Measurements from ENCODE around the gene MFGE8. TPM values are rescaled to one million over a fixed set of nuclear protein-coding genes. Genes with fewer than 3 reads are reported as not detected.

The MFGE8 gene
- polyA plus RNA-seq, 1 of the 3 experiments (the other 2 are of a cell fraction) = 247 TPM

- Histone ChIP-seq H4K20me1 (ENCODE audit: insufficient read depth) (no peaks in the 10 kb centered on the region), H3K4me2 (no peak overlapping the region), H3K9ac (no peak overlapping the region), H2AFZ (ENCODE audit: low read depth) (no peak overlapping the region), H3K9me3 (no peaks in the 10 kb centered on the region), H3K36me3 (replicated peaks in 1 of 2; ENCODE audit: control insufficient read depth in 1 of 2, insufficient read depth in 2 of 2, low read length in 1 of 2) (peaks cover 3 to 17% of the 10 kb centered on the region in 2 experiments), H3K79me2 (ENCODE audit: insufficient read depth) (no peaks in the 10 kb centered on the region), H3F3A (replicated peaks; ENCODE audit: insufficient read depth) (no peaks in the 10 kb centered on the region), H3K9me2 (no peaks in the 10 kb centered on the region), H3K27ac (ENCODE audit: low read depth in 2 of 2, low read length in 1 of 2) (no peak overlapping the region), H3K4me1 (ENCODE audit: control insufficient read depth in 1 of 2, insufficient read depth in 2 of 2, low read depth in 1 of 2, low read length in 1 of 2) (peaks cover 5 to 10% of the 10 kb centered on the region in 2 experiments; a peak in 2 of 4 replicates), H3K27me3 (ENCODE audit: insufficient read depth) (no peaks in the 10 kb centered on the region), H3K4me3 (ENCODE audit: low read depth in 2 of 2, low read length in 1 of 2) (no peak overlapping the region)
- TF ChIP-seq IRF3 (IDR thresholded peaks at IDR 0.05; ENCODE audit: low read depth, low read length) = no peak
- TF ChIP-seq RAD21 (IDR thresholded peaks at IDR 0.05; ENCODE audit: low read length) = no peak
- TF ChIP-seq NFIC (IDR thresholded peaks at IDR 0.05; ENCODE audit: borderline replicate concordance) = no peak
- TF ChIP-seq USF1 (IDR thresholded peaks at IDR 0.05; ENCODE audit: borderline replicate concordance, low read depth) = no peak
- no peak for TF ChIP-seq POLR2AphosphoS5 (IDR thresholded peaks at IDR 0.05; ENCODE audit: low read depth, low read length)
- CTCF ChIA-PET = interaction anchor here (1.0 to 4.5 kb wide), 5 partner anchors 9 to 269 kb away, joined by 3 to 29 read pairs (median 6); no protein-coding TSS in a partner anchor
- 90% methylated on average over 13 of the region's 15 CpGs for WGBS (ENCODE audit: low lambda C conversion rate)
- DNase-seq = no peak
- POLR2A ChIA-PET = no interaction called here
These were observed 11.5 kb downstream of the MFGE8 start for GRCh38 chr15:88901508-88902220.

GRCh38 chr15:88900982-88901418, 12.2 kb downstream of the MFGE8 start:
- Histone ChIP-seq H2AFZ (ENCODE audit: low read depth) (no peak overlapping the region), H3K36me3 (replicated peaks in 1 of 2; ENCODE audit: control insufficient read depth in 1 of 2, insufficient read depth in 2 of 2, low read length in 1 of 2) (peaks cover 3 to 13% of the 10 kb centered on the region in 2 experiments), H3K27ac (ENCODE audit: low read depth in 2 of 2, low read length in 1 of 2) (peak overlapping the region in 1 of 2 experiments; percentile 43; a peak in 2 of 4 replicates), H3K4me1 (ENCODE audit: control insufficient read depth in 1 of 2, insufficient read depth in 2 of 2, low read depth in 1 of 2, low read length in 1 of 2) (peaks cover 5 to 11% of the 10 kb centered on the region in 2 experiments; a peak in 2 of 4 replicates), H3K9me2 (no peaks in the 10 kb centered on the region), H3K79me2 (ENCODE audit: insufficient read depth) (no peaks in the 10 kb centered on the region), H3K4me2 (no peak overlapping the region), H3F3A (replicated peaks; ENCODE audit: insufficient read depth) (no peaks in the 10 kb centered on the region), H3K9me3 (no peaks in the 10 kb centered on the region), H3K27me3 (ENCODE audit: insufficient read depth) (no peaks in the 10 kb centered on the region), H3K9ac (no peak overlapping the region), H4K20me1 (ENCODE audit: insufficient read depth) (no peaks in the 10 kb centered on the region), H3K4me3 (ENCODE audit: low read depth in 2 of 2, low read length in 1 of 2) (no peak overlapping the region)
- WGBS (ENCODE audit: low lambda C conversion rate) = 97% methylated on average over 5 of the region's 5 CpGs
- ChIA-PET POLR2A (no interaction called here), CTCF (interaction anchor here (1.0 to 4.5 kb wide), 3 partner anchors 9 to 103 kb away, joined by 6 to 29 read pairs (median 7); no protein-coding TSS in a partner anchor)
- no peak for TF ChIP-seq TEAD4 (IDR thresholded peaks at IDR 0.05; ENCODE audit: borderline replicate concordance, insufficient read depth)
- TF ChIP-seq YY1 (IDR thresholded peaks at IDR 0.05; ENCODE audit: low read depth) = no peak
- no peak for TF ChIP-seq EP300 (IDR thresholded peaks at IDR 0.05; ENCODE audit: borderline replicate concordance in 1 of 2, low read depth in 1 of 2, low read length in 1 of 2)
- TF ChIP-seq IRF3 (IDR thresholded peaks at IDR 0.05; ENCODE audit: low read depth, low read length) = no peak
- no peak for TF ChIP-seq POLR2AphosphoS5 (IDR thresholded peaks at IDR 0.05; ENCODE audit: low read depth, low read length)
- no peak for TF ChIP-seq SIN3A (IDR thresholded peaks at IDR 0.05; ENCODE audit: borderline replicate concordance, low read depth, low read length)
- TF ChIP-seq JUND (IDR thresholded peaks at IDR 0.05) = no peak
- TF ChIP-seq GABPA (IDR thresholded peaks at IDR 0.05; ENCODE audit: low read depth) = no peak
- no peak for TF ChIP-seq SMC3 (IDR thresholded peaks at IDR 0.05; ENCODE audit: low read depth, low read length)
- no peak for TF ChIP-seq USF1 (IDR thresholded peaks at IDR 0.05; ENCODE audit: borderline replicate concordance, low read depth)
- TF ChIP-seq PBX3 (IDR thresholded peaks at IDR 0.05) = no peak
- TF ChIP-seq EZH2phosphoT487 (IDR thresholded peaks at IDR 0.05; ENCODE audit: borderline replicate concordance, low read depth) = no peak
- TF ChIP-seq FOXM1 (IDR thresholded peaks at IDR 0.05; ENCODE audit: low read depth) = no peak
- no peak for TF ChIP-seq ELF1 (IDR thresholded peaks at IDR 0.05)
- no peak for DNase-seq

Data from SK-N-SH (cell line).